Sigmoid colon (tissue), 7 donors: ENCODE data around the gene MAT2B. TPM values are rescaled to one million over a fixed set of nuclear protein-coding genes. Genes with fewer than 3 reads are reported as not detected.
A peak's percentile ranks its signal among the peaks of the same experiment; 100 is the strongest.

Experiments
- DNase-seq: peaks from one replicate; pipeline ENCODE4 v3.0.0-alpha.2; 2019
- H3K27ac ChIP-seq, 4 donors: fragments of 200-600 bp; sonication (generic); one replicate each; pipeline ENCODE4 v1.5.1; 2016 to 2019; ENCODE audit warnings: mild to moderate bottlenecking in 1 of 4
- H3K27me3 ChIP-seq, 3 donors: fragments of 200-600 bp; sonication (generic); one replicate each; pipeline ENCODE4 v1.5.1; 2019; ENCODE audit warnings: mild to moderate bottlenecking in 1 of 3
- H3K36me3 ChIP-seq, 4 donors: fragments of 200-600 bp; sonication (generic); one replicate each; pipeline ENCODE4 v1.5.1; 2016 to 2019
- H3K4me1 ChIP-seq, 4 donors: fragments of 200-600 bp; sonication (generic); one replicate each; pipeline ENCODE4 v1.5.1; 2017 to 2019
- H3K4me3 ChIP-seq, 4 donors: fragments of 200-600 bp; sonication (generic); one replicate each; pipeline ENCODE4 v1.5.1; 2017 to 2019; ENCODE audit warnings: mild to moderate bottlenecking in 2 of 4, moderate library complexity in 1 of 4
- H3K9me3 ChIP-seq, 4 donors: fragments of 200-600 bp in 3 of 4; sonication (generic) in 3 of 4; one replicate each; pipeline versions ENCODE4 v1.5.1 to v1.6.1; 2013 to 2019
- CTCF ChIP-seq, 4 experiments: fragments of 450-650 bp in 3 of 4; fragments of 200-600 bp in 1 of 4; IDR thresholded peaks; one replicate each; pipeline ENCODE4 v1.5.1; 2016 to 2019; ENCODE audit warnings: antibody characterized with exemption in 4 of 4, mild to moderate bottlenecking in 3 of 4, moderate library complexity in 2 of 4
- EP300 ChIP-seq, 4 donors: sonication (generic); formaldehyde crosslinking; IDR thresholded peaks; one replicate each; pipeline ENCODE4 v1.6.1; 2017; ENCODE audit warnings: antibody characterized with exemption in 4 of 4
- POLR2A ChIP-seq, 2 donors: fragments of 450-650 bp; IDR thresholded peaks; one replicate each; pipeline ENCODE4 v1.6.1; 2016; ENCODE audit warnings: antibody characterized with exemption in 2 of 2, mild to moderate bottlenecking in 2 of 2, moderate library complexity in 2 of 2
- POLR2AphosphoS5 ChIP-seq, 4 donors: sonication (generic); formaldehyde crosslinking; IDR thresholded peaks; one replicate each; pipeline ENCODE4 v1.6.1; 2017; ENCODE audit warnings: antibody characterized with exemption in 4 of 4
- WGBS, 2 donors: extraction: QIAGEN DNeasy Blood & Tissue Kit; methylation state at CpG; one replicate each; pipeline ENCODE4 v1.1.7; 2013; 5-methylcytosine and 5-hydroxymethylcytosine counted together
- intact Hi-C: fragments of 100-400 bp; cut with DNase I; formaldehyde crosslinking; loops from one replicate; pipeline ENCODE4 v1.15.1; 2023
- polyA plus RNA-seq, 3 donors: library from polyadenylated mRNA; stranded (reverse); fragments of 200-250 nt; gene quantifications; one replicate each; pipeline ENCODE4 v1.2.3, GENCODE V29; 2013
- total RNA-seq, 4 donors: library from RNA; depleted of rRNA; stranded (reverse); fragments of >200 nt; gene quantifications; one replicate each; pipeline ENCODE4 v1.1.0, GENCODE V29; 2016
- donor health status: healthy with polysubstance abuse.
- donor health status: Bipolar disorder and iron deficiency.
- donor health status: healthy.

Gene MAT2B
- total and polyA plus RNA-seq, 7 donors: 41.5 to 100 (median 80.5) TPM

DNA sequence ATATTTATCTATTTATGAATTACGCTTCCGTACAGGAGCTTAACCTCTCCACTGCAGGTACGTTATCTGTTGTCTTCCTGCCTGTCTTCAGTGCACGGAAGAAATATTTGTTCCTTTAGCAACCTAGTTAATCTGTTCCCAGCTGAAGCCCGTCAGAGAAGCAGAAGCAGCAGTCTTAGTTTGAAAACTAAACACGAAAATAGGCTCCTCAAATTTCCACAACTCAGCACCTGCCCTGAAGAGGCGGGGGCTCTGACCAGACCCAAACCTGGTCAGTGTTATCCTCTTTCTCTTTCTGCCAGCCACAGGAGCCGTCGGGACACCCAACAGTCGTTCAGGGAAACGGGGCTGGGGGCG lies 46.0 kb upstream of the MAT2B start:
- intact Hi-C loops: no loop called here
- DNase-seq: no peak
- WGBS, 2 donors: 0% methylated on average over 12 of the region's 12 CpGs

GRCh38 chr5:163459819-163460561 lies 45.4 kb upstream of the MAT2B start, which contains the start of gene NUDCD2:
Gene NUDCD2, minus strand, starts transcription at chr5:163460102. Its CDS starts 52 bp downstream, at chr5:163460050.
- Histone ChIP-seq H3K4me1 (peaks cover 0 to 33% (median 20%) of the 10 kb centered on the region in 4 donors), H3K36me3 (peaks cover 0 to 17% (median 0%) of the 10 kb centered on the region in 4 donors), H3K4me3 (peak within 1 kb of the TSS; percentile 68 to 88 (median 78)), H3K27me3 (no peaks in the 10 kb centered on the region), H3K27ac (peak within 1 kb of the TSS; percentile 95 to 97 (median 96)), H3K9me3 (no peaks in the 10 kb centered on the region)
- peak; percentile 98 for DNase-seq
- TF ChIP-seq EP300 (IDR thresholded peaks at IDR 0.05) (no peak), POLR2A (IDR thresholded peaks at IDR 0.05) (peak; percentile 78 to 84), CTCF (IDR thresholded peaks at IDR 0.05) (peak in 2 of 4 experiments; percentile 16 to 24), POLR2AphosphoS5 (IDR thresholded peaks at IDR 0.05) (peak; percentile 83 to 94 (median 92))
- 0% methylated on average over 59 of the region's 59 CpGs for WGBS, 2 donors
- intact Hi-C loops: loop anchor here (1.0 kb wide), 1 partner anchor 46 kb away; no protein-coding TSS in a partner anchor

More for the DNA sequence above, 46.0 kb upstream of the MAT2B start:
- TF ChIP-seq POLR2AphosphoS5 (IDR thresholded peaks at IDR 0.05) (no peak), POLR2A (IDR thresholded peaks at IDR 0.05) (no peak), EP300 (IDR thresholded peaks at IDR 0.05) (no peak), CTCF (IDR thresholded peaks at IDR 0.05) (no peak)
- Histone ChIP-seq H3K27me3 (no peaks in the 10 kb centered on the region), H3K9me3 (no peaks in the 10 kb centered on the region), H3K4me1 (peaks cover 0 to 33% (median 20%) of the 10 kb centered on the region in 4 donors), H3K36me3 (peaks cover 0 to 22% (median 0%) of the 10 kb centered on the region in 4 donors), H3K4me3 (peak overlapping the region; percentile 68 to 88 (median 78)), H3K27ac (peak overlapping the region; percentile 95 to 97 (median 96))

- H3K27ac ChIP-seq: peak within 1 kb of the TSS; percentile 95 to 97 (median 96)
- peaks cover 0 to 33% (median 20%) of the 10 kb centered on the region in 4 donors for H3K4me1 ChIP-seq
- intact Hi-C loops: loop anchor here (1.0 kb wide), 1 partner anchor 46 kb away; no protein-coding TSS in a partner anchor
- DNase-seq: no peak
- 0 to 1% methylated on average over 23 of the region's 23 CpGs for WGBS, 2 donors
- TF ChIP-seq POLR2A (IDR thresholded peaks at IDR 0.05) (no peak), EP300 (IDR thresholded peaks at IDR 0.05) (no peak), POLR2AphosphoS5 (IDR thresholded peaks at IDR 0.05) (no peak), CTCF (IDR thresholded peaks at IDR 0.05) (no peak)
- no peaks in the 10 kb centered on the region for H3K9me3 ChIP-seq
- H3K36me3 ChIP-seq: peaks cover 0 to 10% (median 0%) of the 10 kb centered on the region in 4 donors
- peak within 1 kb of the TSS; percentile 68 to 88 (median 78) for H3K4me3 ChIP-seq
- no peaks in the 10 kb centered on the region for H3K27me3 ChIP-seq
These were observed 44.8 kb upstream of the MAT2B start, which contains the start of gene HMMR for GRCh38 chr5:163460562-163461171. Gene HMMR, plus strand, starts transcription at chr5:163460632. Its CDS starts 61 bp downstream, at chr5:163460693.

DNA sequence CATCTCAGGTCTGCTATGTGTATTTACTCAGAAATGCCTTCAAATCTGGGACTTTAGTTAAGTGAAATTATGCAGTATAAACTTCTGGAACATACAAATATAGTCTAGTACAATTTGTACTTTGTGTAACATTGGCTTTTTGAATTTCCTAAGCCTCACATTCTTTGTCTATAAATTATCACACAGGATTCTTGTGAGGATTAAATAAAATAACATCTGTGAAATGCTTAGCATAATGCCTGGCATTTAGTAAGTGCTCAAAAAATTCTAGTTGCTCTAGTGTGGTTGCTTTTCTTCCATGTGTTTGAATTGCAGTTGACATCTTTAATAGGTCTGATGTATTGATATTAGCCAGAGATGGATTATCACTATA lies 42.4 kb upstream of the MAT2B start:
- DNase-seq: no peak
- H3K36me3 ChIP-seq: no peaks in the 10 kb centered on the region
- TF ChIP-seq CTCF (IDR thresholded peaks at IDR 0.05) (no peak), EP300 (IDR thresholded peaks at IDR 0.05) (no peak), POLR2AphosphoS5 (IDR thresholded peaks at IDR 0.05) (no peak), POLR2A (IDR thresholded peaks at IDR 0.05) (no peak)
- H3K9me3 ChIP-seq: no peaks in the 10 kb centered on the region
- H3K4me3 ChIP-seq: no peak overlapping the region
- H3K4me1 ChIP-seq: peaks cover 0 to 31% (median 19%) of the 10 kb centered on the region in 4 donors
- intact Hi-C loops: no loop called here
- no peaks in the 10 kb centered on the region for H3K27me3 ChIP-seq
- H3K27ac ChIP-seq: no peak overlapping the region
